RWPE1 (cell line): ENCODE measurements around the gene LRRFIP1.
"Not testable (repeated sequence)": the region's sequence is repeated elsewhere in the genome, so short reads cannot be mapped to it uniquely, and the experiment has no call there.

Source experiments
- CTCF ChIA-PET: fragments of 350-600 bp; sonication (Branson Sonifier 250); formaldehyde crosslinking; extraction: SDS; loops from one replicate; lab custom pipeline; 2021; lab: Yijun Ruan, JAX
- POLR2A ChIA-PET: fragments of 400-600 bp; formaldehyde crosslinking; extraction: SDS; loops from one replicate; lab custom pipeline; 2020; ENCODE audit warnings: antibody characterized with exemption; ENCODE audit not compliant: low non-redundant PET; lab: Yijun Ruan, JAX
- DNase-seq: peaks from one replicate; pipeline ENCODE4 v3.0.0; 2012; ENCODE audit warnings: low spot score
- H3K27ac ChIP-seq: fragments of 450-650 bp; 2 replicates; pipeline ENCODE4 v1.5.1; 2017
- CTCF ChIP-seq: fragments of 450-650 bp; conservative IDR thresholded peaks from 2 replicates; pipeline ENCODE4 v1.5.1; 2017; ENCODE audit warnings: low read depth, mild to moderate bottlenecking

The LRRFIP1 gene

GRCh38 chr2:237772513-237772912, 145.1 kb downstream of the LRRFIP1 start:
- H3K27ac ChIP-seq = no peak overlapping the region
- ChIA-PET CTCF (no interaction called here), POLR2A (no interaction called here)
- no peak for TF ChIP-seq CTCF
- DNase-seq = no peak

GRCh38 chr2:237773826-237774225, 146.4 kb downstream of the LRRFIP1 start:
- ChIA-PET POLR2A (no interaction called here), CTCF (interaction anchor here (0.6 kb wide), 1 partner anchor 17 kb away, joined by 4 read pairs; no protein-coding TSS in a partner anchor)
- no peak overlapping the region for H3K27ac ChIP-seq
- no peak for TF ChIP-seq CTCF
- DNase-seq = no peak

GRCh38 chr2:237774811-237775553, 147.6 kb downstream of the LRRFIP1 start:
- CTCF ChIA-PET = interaction anchor here (0.6 to 1.5 kb wide), 7 partner anchors 9 to 1260 kb away, joined by 3 to 5 read pairs (median 3); no protein-coding TSS in a partner anchor
- POLR2A ChIA-PET = no interaction called here
- DNase-seq = peak; percentile 55
- H3K27ac ChIP-seq = no peak overlapping the region
- peak; percentile 75 for TF ChIP-seq CTCF

GRCh38 chr2:237779521-237779920, 152.1 kb downstream of the LRRFIP1 start:
- CTCF ChIA-PET = interaction anchor here (0.6 to 1.5 kb wide), 2 partner anchors 34 to 57 kb away, joined by 3 to 6 read pairs; no protein-coding TSS in a partner anchor
- POLR2A ChIA-PET = no interaction called here
- no peak for TF ChIP-seq CTCF
- no peak overlapping the region for H3K27ac ChIP-seq
- DNase-seq = no peak

GRCh38 chr2:237782181-237782580, 154.8 kb downstream of the LRRFIP1 start:
- H3K27ac ChIP-seq = no peak overlapping the region
- TF ChIP-seq CTCF = no peak
- DNase-seq = no peak
- ChIA-PET POLR2A (no interaction called here), CTCF (no interaction called here)

GRCh38 chr2:237783678-237784077, 156.3 kb downstream of the LRRFIP1 start:
- POLR2A ChIA-PET, H3K27ac ChIP-seq, DNase-seq: not testable (repeated sequence)
- CTCF ChIA-PET = interaction anchor here (0.6 kb wide), 1 partner anchor 687 kb away, joined by 6 read pairs; no protein-coding TSS in a partner anchor

GRCh38 chr2:237786936-237787335, 159.5 kb downstream of the LRRFIP1 start:
- DNase-seq = no peak
- POLR2A ChIA-PET = no interaction called here
- CTCF ChIA-PET = no interaction called here
- TF ChIP-seq CTCF = no peak
- H3K27ac ChIP-seq = no peak overlapping the region
